Adrenal gland (tissue), 5 donors: ENCODE data around the gene CXorf58.

Source experiments
- POLR2A ChIP-seq, 2 donors: fragments of 450-650 bp; IDR thresholded peaks; one replicate each; pipeline ENCODE4 v1.6.1; 2017; ENCODE audit warnings: antibody characterized with exemption in 2 of 2, mild to moderate bottlenecking in 2 of 2, moderate library complexity in 1 of 2
- TF ChIP-seq, protein P1 (sequence below), 6 experiments: fragments of 450-650 bp in 4 of 6; fragments of 200-600 bp in 2 of 6; sonication (generic) in 1 of 6; IDR thresholded peaks; 1 replicate in 5 of 6; 2 replicates in 1 of 6; pipeline versions ENCODE4 v1.5.1 to v1.8.0; 2016 to 2021; ENCODE audit warnings: antibody characterized with exemption in 6 of 6, mild to moderate bottlenecking in 2 of 6, moderate library complexity in 1 of 6
- donor health status: DM: no; HTN: no; CAD: no.

DNA sequence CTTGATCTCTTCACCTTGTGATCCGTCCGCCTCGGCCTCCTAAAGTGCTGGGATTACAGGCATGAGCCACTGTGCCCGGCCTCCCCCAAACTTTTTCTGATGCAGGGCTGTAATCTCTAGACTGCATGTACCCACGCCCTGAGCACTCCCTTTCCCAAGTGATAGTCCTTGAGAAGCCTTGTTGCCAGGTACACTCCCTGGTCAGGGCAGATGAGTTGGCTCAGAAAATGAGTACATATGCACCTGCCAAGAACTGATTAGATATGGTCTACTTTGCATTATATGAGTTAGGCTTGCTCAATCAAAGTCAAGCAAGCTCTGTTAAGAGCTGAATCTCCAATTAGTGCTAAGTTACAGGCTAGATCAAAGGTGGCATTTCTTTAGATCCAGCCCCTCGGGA is 20.4 kb upstream of the CXorf58 start:
- TF ChIP-seq, protein P1, sequence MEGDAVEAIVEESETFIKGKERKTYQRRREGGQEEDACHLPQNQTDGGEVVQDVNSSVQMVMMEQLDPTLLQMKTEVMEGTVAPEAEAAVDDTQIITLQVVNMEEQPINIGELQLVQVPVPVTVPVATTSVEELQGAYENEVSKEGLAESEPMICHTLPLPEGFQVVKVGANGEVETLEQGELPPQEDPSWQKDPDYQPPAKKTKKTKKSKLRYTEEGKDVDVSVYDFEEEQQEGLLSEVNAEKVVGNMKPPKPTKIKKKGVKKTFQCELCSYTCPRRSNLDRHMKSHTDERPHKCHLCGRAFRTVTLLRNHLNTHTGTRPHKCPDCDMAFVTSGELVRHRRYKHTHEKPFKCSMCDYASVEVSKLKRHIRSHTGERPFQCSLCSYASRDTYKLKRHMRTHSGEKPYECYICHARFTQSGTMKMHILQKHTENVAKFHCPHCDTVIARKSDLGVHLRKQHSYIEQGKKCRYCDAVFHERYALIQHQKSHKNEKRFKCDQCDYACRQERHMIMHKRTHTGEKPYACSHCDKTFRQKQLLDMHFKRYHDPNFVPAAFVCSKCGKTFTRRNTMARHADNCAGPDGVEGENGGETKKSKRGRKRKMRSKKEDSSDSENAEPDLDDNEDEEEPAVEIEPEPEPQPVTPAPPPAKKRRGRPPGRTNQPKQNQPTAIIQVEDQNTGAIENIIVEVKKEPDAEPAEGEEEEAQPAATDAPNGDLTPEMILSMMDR (IDR thresholded peaks at IDR 0.05): no peak
- no peak for TF ChIP-seq POLR2A (IDR thresholded peaks at IDR 0.05)
